Middle frontal gyrus (tissue), 1 donor: ENCODE data around the gene CTDSP1.

ENCODE experiments used
- DNase-seq: peaks from one replicate; pipeline ENCODE4 v3.0.0-alpha.2; 2015; ENCODE audit warnings: low spot score; ENCODE audit errors: extremely low spot score

CTDSP1 gene

GRCh38 chr2:218422403-218423086 is 22.9 kb downstream of the CTDSP1 start:
- no peak for DNase-seq

DNA sequence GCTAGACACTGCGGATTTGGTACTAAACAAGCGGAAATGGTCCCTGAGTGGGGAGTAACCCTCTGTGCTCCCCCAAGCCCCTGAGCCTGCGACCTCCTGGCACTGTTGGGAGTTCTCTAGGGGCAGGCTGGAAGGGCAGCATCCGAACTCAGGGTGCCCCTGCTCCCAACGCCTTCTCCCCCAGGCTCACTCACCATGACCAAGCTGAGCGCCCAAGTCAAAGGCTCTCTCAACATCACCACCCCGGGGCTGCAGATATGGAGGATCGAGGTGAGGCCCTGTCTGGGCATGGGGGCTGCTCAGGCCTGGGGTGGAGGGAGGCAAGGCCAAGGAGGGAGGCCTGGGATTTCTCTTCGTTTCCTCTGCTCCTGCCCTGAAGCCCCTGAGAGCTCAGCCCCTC is 23.9 kb downstream of the CTDSP1 start:
- no peak for DNase-seq

DNA sequence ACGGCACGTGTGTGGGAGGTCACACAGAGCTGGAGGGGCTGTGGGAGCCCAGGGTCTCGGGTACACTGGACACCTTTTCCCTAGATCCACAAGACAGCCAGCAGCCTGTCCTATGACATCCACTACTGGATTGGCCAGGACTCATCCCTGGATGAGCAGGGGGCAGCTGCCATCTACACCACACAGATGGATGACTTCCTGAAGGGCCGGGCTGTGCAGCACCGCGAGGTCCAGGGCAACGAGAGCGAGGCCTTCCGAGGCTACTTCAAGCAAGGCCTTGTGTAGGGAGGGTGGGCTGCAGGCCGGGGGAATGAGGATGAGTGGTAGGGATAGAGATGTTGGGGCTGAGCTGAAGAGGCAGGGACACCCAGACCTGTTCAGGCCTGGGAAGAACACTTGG is 25.9 kb downstream of the CTDSP1 start:
- no peak for DNase-seq

DNA sequence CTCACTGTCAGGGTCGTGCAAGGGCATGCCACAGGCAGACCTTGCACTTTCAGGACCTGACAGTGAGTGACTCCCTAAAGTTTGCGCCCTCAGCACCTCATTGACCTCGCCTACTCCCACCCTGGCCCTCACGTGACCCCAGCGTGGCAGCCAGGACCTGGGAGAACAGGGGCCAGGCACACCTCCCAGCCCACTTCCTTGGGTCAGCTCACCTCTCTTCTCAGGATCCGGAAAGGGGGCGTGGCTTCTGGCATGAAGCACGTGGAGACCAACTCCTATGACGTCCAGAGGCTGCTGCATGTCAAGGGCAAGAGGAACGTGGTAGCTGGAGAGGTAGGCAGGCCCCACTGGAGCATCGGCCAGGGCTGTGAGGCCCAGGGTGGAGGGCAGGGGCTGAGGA is 28.1 kb downstream of the CTDSP1 start:
- DNase-seq: no peak

DNA sequence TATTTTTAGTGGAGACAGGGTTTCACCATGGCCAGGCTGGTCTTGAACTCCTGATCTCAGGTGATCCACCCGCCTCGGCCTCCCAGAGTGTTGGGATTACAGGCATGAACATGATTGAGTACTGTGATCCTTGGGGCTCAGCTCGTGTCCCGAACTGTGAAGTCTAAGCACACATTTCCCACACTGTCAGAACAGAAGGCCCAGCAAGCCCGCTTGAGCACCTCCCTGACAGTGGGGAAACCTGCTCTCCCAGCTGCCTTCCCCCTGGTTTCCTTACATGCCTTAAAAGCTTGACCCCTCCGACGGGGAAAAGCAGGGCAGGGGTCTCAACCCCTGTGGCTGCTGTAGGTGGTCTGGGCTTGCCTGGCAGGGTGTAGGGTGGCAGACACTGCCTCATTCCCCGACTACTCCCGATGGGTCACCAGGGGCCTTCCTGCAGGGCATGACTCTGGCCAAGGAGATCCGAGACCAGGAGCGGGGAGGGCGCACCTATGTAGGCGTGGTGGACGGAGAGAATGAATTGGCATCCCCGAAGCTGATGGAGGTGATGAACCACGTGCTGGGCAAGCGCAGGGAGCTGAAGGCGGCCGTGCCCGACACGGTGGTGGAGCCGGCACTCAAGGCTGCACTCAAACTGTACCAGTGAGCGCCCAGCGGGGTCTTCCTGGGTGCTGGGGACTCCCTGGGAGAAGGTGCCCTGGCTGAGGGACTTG is 29.3 kb downstream of the CTDSP1 start:
- no peak for DNase-seq

- DNase-seq: no peak
These were observed 30.4 kb downstream of the CTDSP1 start for GRCh38 chr2:218429911-218430692.

GRCh38 chr2:218430721-218431120 is 31.1 kb downstream of the CTDSP1 start:
- no peak for DNase-seq

- DNase-seq: no peak
These were observed 32.2 kb downstream of the CTDSP1 start for GRCh38 chr2:218431878-218432277.

DNA sequence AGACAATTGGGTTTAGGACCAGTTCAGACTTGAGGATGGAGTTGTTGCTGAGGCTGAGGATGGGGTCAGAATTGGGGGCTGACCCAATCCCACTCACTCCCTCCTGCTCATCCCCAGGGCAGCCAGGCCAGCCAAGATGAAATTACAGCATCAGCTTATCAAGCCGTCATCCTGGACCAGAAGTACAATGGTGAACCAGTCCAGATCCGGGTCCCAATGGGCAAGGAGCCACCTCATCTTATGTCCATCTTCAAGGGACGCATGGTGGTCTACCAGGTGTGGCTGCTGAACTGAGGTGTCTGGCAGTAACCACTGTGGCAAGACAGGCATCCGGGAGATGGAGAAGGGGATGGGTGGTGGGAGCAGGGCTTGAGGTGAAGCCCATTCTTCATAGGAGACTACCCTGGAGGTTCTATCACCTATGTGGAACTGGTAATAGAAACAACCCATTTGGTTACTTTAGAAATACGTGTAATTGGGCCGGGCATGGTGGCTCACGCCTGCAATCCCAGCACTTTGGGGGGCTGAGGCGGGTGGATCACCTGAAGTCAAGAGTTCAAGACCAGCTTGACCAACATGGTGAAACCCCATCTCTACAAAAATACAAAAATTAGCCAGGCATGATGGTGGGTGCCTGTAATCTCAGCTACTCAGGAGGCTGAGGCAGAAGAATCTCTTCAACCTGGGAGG is 33.2 kb downstream of the CTDSP1 start:
- DNase-seq: no peak

GRCh38 chr2:218434456-218434855 is 34.8 kb downstream of the CTDSP1 start:
- DNase-seq: no peak

- no peak for DNase-seq
These were observed 35.6 kb downstream of the CTDSP1 start for GRCh38 chr2:218435003-218435982.

GRCh38 chr2:218436992-218437391 is 37.3 kb downstream of the CTDSP1 start:
- no peak for DNase-seq

GRCh38 chr2:218437969-218438368 is 38.3 kb downstream of the CTDSP1 start:
- DNase-seq: no peak

DNA sequence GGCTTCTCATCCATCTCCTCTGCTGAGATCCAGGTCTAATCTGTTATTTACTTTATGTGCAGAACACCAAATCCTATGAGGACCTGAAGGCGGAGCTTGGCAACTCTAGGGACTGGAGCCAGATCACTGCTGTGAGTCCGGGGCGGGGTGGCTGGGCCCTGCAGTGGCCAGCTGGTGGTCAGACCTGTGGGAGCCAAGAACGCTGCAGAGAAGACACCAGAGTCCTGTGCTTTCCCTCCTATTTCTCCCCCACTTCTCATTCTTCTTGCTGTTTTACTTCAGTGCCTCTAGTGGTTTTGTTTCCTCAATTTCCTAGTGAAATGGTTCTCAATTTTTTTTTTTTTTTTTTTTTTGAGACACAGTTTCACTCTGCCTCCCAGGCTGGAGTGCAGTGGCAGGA is 38.9 kb downstream of the CTDSP1 start:
- DNase-seq: no peak

DNA sequence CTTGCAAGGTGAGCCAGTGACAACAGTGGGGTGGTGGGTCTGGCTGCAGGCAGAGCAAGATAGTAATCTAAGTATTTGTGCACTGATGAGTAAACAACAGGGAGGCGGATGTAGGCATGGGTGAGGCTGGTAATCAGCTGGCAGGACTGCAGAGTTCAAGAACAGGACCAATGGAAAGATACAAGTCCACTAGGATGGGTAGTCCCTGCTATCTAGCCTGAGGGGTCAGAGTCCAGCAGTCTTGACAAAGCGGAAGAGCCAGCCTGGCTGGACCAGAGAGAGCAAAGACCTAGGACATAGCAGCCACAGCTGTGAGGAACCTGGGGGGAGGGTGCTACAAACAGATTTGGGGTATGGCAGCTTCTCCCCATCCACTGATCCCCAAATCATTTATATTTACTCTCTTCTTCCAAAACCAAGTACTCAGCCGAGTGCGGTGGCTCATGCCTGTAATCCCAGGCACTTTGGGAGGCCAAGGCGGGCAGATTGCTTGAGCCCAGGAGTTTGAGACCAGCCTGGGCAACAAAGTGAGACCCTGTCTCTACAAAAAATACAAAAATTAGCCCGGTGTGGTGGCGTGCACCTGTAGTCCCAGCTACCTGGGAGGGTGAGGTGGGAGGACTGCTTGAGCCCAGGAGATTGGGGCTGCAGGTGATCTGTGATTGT is 45.2 kb downstream of the CTDSP1 start:
- no peak for DNase-seq

- DNase-seq: no peak
These were observed 45.9 kb downstream of the CTDSP1 start for GRCh38 chr2:218445602-218446001.

GRCh38 chr2:218446547-218446946 is 46.9 kb downstream of the CTDSP1 start:
- no peak for DNase-seq

DNA sequence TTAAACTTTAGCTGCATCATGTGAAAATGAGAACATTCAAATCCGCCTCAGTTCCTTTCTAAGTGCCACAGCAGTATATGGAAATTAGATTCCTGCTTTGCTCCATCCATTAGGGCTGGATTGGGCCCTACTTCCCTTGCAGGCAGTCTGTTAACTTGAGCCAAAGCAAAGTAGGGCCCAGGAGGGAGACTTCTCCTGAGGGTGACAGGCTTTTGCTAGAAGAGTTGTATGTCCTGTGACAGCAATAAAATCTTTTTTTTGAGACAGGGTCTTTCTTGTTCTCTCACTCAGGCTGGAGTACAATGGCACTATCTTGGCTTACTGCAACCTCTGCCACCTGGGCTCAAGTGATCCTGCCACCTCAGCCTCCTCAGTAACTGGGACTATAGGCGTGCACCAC is 47.4 kb downstream of the CTDSP1 start:
- no peak for DNase-seq

GRCh38 chr2:218448934-218449333 is 49.3 kb downstream of the CTDSP1 start:
- no peak for DNase-seq

DNA sequence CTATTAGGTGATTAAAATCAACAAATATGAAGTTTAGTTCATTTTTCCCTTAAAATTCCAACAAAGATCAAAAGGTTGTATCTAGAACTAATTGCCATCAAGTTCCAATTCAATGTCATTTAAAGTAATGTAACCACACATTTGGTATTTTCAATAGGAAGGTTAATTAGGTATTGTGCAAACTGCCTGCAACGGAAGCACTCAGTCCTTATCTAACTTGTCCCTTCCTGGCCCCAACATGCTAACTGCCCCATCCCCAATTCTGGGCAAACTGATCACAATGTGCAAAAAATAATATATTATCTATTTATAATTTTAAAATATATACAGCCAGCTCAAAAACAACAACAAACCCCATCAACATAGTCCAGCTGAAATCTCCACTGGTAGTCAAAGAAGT is 52.4 kb downstream of the CTDSP1 start:
- no peak for DNase-seq
